Aorta (tissue), 5 donors: Measurements from ENCODE around the gene ARHGAP15. TPM values are rescaled to one million over a fixed set of nuclear protein-coding genes. Genes with fewer than 3 reads are reported as not detected.

Experiments used
- ATAC-seq: fragments of 200-7000 bp; cut with Tn5 transposase; one replicate; pipeline ENCODE4 v1.9.1; 2022; ENCODE audit warnings: moderate library complexity; ENCODE audit not compliant: low FRiP score
- DNase-seq, 2 donors: peaks; one replicate each; pipeline ENCODE4 v3.0.0-alpha.2; 2020
- H3K27ac ChIP-seq, 2 donors: one replicate each; pipeline ENCODE4 v1.5.1; 2013; ENCODE audit warnings: low read length in 2 of 2, mild to moderate bottlenecking in 2 of 2, moderate library complexity in 2 of 2, control low read depth in 1 of 2, inconsistent platforms in 1 of 2, low read depth in 1 of 2
- H3K27me3 ChIP-seq, 2 donors: one replicate each; pipeline ENCODE4 v1.6.1; 2013; ENCODE audit warnings: control low read depth in 1 of 2, low read length in 1 of 2, mild to moderate bottlenecking in 1 of 2, moderate library complexity in 1 of 2; ENCODE audit not compliant: insufficient read depth in 2 of 2, control insufficient read depth in 1 of 2
- H3K36me3 ChIP-seq, 2 donors: one replicate each; pipeline ENCODE4 v1.6.1; 2013; ENCODE audit warnings: control low read depth in 1 of 2, low read length in 1 of 2, mild to moderate bottlenecking in 1 of 2; ENCODE audit not compliant: insufficient read depth in 2 of 2, control insufficient read depth in 1 of 2
- H3K4me1 ChIP-seq, 2 donors: one replicate each; pipeline ENCODE4 v1.6.1; 2013; ENCODE audit warnings: low read length in 2 of 2, control low read depth in 1 of 2, mild to moderate bottlenecking in 1 of 2, moderate library complexity in 1 of 2; ENCODE audit not compliant: insufficient read depth in 2 of 2, control insufficient read depth in 1 of 2
- H3K4me3 ChIP-seq, 2 donors: one replicate each; pipeline ENCODE4 v1.5.1; 2013; ENCODE audit warnings: low read length in 2 of 2, control low read depth in 1 of 2, mild to moderate bottlenecking in 1 of 2
- H3K9me3 ChIP-seq: one replicate; pipeline ENCODE4 v1.6.1; 2013; ENCODE audit warnings: mild to moderate bottlenecking, low read length; ENCODE audit not compliant: control insufficient read depth
- WGBS, 2 donors: extraction: QIAGEN DNeasy Blood & Tissue Kit; methylation state at CpG; one replicate each; pipeline ENCODE4 v1.1.7; 2013; 5-methylcytosine and 5-hydroxymethylcytosine counted together
- intact Hi-C, 2 donors: fragments of 100-400 bp; cut with DNase I; formaldehyde crosslinking; loops; one replicate each; pipeline versions ENCODE4 v1.14.2 to v1.15.0; 2022
- polyA plus RNA-seq, 2 donors: library from polyadenylated mRNA; stranded (reverse); fragments of 200-250 nt; gene quantifications; one replicate each; pipeline ENCODE4 v1.2.3, GENCODE V29; 2013
- total RNA-seq, 2 donors: library from RNA; stranded (reverse); fragmentation: NEBNext Ultra II Directional; extraction: Animal tissue kit (Norgen Biotek cat#: 25700); gene quantifications; one replicate each; pipeline ENCODE4 v1.2.1, GENCODE V29; 2021
- donor health status: healthy with polysubstance abuse.
- donor health status: Bipolar disorder and iron deficiency.
- donor health status: DM: no; HTN: no; CAD: no.
- donor health status: DM: no; HTN: no; CAD: no.
- donor health status: DM: yes; HTN: yes; CAD: no.

Gene ARHGAP15
- total and polyA plus RNA-seq, 4 donors = 9.8 to 26.2 (median 12.8) TPM

DNA sequence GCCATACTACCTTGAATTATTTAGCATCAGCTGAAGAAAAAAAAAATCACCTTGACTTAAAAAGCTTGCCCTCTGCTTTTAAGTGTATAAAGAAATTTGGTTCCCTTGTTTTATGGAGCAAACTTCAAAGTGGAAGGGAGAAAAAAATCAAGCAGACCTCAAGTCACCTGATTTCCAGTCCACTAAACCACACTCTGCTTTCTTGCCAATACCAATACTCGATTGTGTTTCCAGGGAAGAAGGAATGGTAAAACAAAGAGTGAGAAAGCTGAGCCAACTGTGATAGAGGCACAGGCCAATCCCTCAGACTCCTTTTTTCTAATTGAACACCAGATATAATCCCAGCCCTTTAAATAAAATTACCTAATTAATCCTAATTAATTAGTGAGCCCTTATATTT, 587.3 kb downstream of the ARHGAP15 start:
- ATAC-seq = no peak
- Histone ChIP-seq H3K27me3 (no peaks in the 10 kb centered on the region), H3K27ac (peak overlapping the region in 1 of 2 donors; percentile 28), H3K4me1 (peaks cover 5 to 10% of the 10 kb centered on the region in 2 donors), H3K36me3 (no peaks in the 10 kb centered on the region), H3K4me3 (peak overlapping the region in 1 of 2 donors; percentile 69), H3K9me3 (no peaks in the 10 kb centered on the region)
- no peak for DNase-seq
- intact Hi-C loops = loop anchor here in 1 of 2 donors (5.0 kb wide), 1 partner anchor 806 kb away; the partner anchor contains the start of gene ZEB2
- 0 to 5% methylated on average over 1 of the region's 1 CpG for WGBS, 2 donors

DNA sequence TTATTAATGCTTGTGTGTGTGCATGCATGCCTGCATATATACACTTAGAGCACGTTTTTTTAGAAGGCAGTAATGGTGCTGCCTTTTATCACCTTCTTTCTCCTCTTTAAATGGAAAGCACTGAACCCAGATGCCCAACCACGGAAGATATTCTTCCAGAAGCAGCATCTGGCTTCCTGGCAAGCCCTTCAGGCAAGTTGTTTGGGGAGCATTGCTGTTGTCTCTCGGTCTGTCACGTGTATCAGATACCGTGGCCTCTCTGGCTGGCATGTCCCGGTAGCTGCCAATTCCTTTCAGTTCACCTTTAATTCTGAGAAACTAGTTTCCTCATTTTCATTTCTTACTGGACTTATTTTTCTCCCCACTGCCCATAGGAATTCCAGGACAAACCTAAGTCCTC, 587.8 kb downstream of the ARHGAP15 start:
- intact Hi-C loops = loop anchor here in 1 of 2 donors (5.0 kb wide), 1 partner anchor 805 kb away; the partner anchor contains the start of gene ZEB2
- H3K27me3 ChIP-seq = no peaks in the 10 kb centered on the region
- ATAC-seq = no peak
- no peak for DNase-seq
- peak overlapping the region in 1 of 2 donors; percentile 69 for H3K4me3 ChIP-seq
- H3K4me1 ChIP-seq = peaks cover 5 to 10% of the 10 kb centered on the region in 2 donors
- H3K27ac ChIP-seq = peak overlapping the region; percentile 11 to 86
- H3K9me3 ChIP-seq = no peaks in the 10 kb centered on the region
- no peaks in the 10 kb centered on the region for H3K36me3 ChIP-seq
- WGBS, 2 donors = 2 to 6% methylated on average over 6 of the region's 6 CpGs

DNA sequence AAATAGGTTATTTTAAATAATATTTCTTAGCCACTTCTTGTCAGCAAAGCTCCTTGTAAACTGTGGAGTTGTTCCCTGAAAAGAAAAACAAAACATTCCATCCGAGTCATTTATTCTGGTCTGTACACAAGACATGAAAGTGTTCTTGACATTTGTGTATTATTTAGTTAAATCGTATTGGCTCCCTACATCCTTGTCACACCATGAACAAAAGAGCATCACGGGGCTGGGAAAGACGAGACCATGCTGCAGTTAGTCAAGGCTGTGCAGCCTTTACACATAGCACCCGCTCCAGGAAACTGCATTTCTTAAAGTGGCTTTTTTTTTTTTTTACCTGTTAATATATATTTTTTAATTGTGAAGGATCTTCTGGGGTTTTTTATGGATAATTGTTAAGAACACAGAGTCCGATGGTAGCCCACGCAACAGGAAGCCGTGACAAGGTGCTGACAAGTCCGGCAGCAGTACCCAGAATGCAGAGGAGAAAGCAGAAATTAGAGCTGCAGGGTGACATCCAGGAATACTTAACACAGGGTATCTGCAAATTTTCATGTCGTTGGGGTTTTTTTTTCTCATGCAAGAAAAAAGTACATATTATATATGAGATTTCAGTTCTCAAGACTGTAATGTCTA, 588.4 kb downstream of the ARHGAP15 start:
- DNase-seq (peak in 1 of 2 donors; percentile 54), ATAC-seq (no peak)
- peak overlapping the region; percentile 11 to 54 for H3K27ac ChIP-seq
- H3K27me3 ChIP-seq = no peaks in the 10 kb centered on the region
- H3K36me3 ChIP-seq = no peaks in the 10 kb centered on the region
- peaks cover 5 to 10% of the 10 kb centered on the region in 2 donors for H3K4me1 ChIP-seq
- H3K9me3 ChIP-seq = no peaks in the 10 kb centered on the region
- 7 to 10% methylated on average over 10 of the region's 10 CpGs for WGBS, 2 donors
- peak overlapping the region in 1 of 2 donors; percentile 69 for H3K4me3 ChIP-seq
- intact Hi-C loops = loop anchor here in 1 of 2 donors (5.0 kb wide), 1 partner anchor 805 kb away; the partner anchor contains the start of gene ZEB2

DNA sequence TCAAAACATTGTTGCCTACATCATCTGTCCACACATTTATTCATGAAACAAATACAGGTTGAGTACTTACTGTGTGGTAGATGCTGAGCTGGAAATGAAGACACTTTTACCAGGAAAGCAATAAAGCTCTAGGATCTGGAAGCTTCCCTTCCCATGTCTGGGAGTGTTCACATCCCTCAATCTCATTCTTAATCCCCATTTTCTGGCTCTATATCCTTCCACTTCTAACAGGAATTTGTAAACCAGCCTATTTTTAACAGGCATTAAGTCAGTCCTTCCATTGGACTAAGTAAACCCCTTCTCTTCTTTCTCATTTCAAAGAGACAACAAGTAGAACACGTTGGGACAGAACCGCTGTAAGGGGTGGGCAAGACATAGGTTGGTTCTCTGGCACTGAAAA, 589.5 kb downstream of the ARHGAP15 start:
- 48 to 53% methylated on average over 2 of the region's 2 CpGs for WGBS, 2 donors
- no peaks in the 10 kb centered on the region for H3K36me3 ChIP-seq
- H3K4me1 ChIP-seq = peaks cover 5 to 10% of the 10 kb centered on the region in 2 donors
- no peak for DNase-seq
- H3K9me3 ChIP-seq = no peaks in the 10 kb centered on the region
- no peak overlapping the region for H3K4me3 ChIP-seq
- H3K27me3 ChIP-seq = no peaks in the 10 kb centered on the region
- H3K27ac ChIP-seq = peak overlapping the region in 1 of 2 donors; percentile 57
- intact Hi-C loops = loop anchor here in 1 of 2 donors (5.0 kb wide), 1 partner anchor 804 kb away; the partner anchor contains the start of gene ZEB2
- ATAC-seq = no peak

DNA sequence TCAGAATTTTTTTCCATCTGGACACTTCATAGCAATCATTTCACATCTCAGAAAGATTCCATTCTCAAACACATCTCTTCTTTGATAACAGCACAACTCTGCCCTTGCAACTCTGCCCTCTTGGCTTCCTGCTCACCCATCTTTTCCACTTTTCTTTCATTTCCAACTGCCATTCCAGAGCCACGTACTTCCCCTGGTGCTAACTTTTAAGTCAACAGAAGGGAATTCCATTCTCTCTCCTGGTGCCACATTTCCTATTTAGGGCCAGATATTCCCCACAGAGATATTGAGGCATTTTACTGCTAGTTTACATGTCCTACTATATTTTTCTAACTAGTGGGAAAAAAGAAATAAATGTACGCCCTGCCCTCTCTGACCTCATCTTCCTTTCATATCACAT, 590.2 kb downstream of the ARHGAP15 start:
- WGBS, 2 donors = 5 to 13% methylated on average over 2 of the region's 2 CpGs
- no peak for ATAC-seq
- intact Hi-C loops = loop anchor here in 1 of 2 donors (5.0 kb wide), 1 partner anchor 803 kb away; the partner anchor contains the start of gene ZEB2
- H3K27me3 ChIP-seq = no peaks in the 10 kb centered on the region
- no peak overlapping the region for H3K27ac ChIP-seq
- no peak for DNase-seq
- H3K4me1 ChIP-seq = peaks cover 5 to 10% of the 10 kb centered on the region in 2 donors
- H3K4me3 ChIP-seq = no peak overlapping the region
- H3K36me3 ChIP-seq = no peaks in the 10 kb centered on the region
- no peaks in the 10 kb centered on the region for H3K9me3 ChIP-seq

DNA sequence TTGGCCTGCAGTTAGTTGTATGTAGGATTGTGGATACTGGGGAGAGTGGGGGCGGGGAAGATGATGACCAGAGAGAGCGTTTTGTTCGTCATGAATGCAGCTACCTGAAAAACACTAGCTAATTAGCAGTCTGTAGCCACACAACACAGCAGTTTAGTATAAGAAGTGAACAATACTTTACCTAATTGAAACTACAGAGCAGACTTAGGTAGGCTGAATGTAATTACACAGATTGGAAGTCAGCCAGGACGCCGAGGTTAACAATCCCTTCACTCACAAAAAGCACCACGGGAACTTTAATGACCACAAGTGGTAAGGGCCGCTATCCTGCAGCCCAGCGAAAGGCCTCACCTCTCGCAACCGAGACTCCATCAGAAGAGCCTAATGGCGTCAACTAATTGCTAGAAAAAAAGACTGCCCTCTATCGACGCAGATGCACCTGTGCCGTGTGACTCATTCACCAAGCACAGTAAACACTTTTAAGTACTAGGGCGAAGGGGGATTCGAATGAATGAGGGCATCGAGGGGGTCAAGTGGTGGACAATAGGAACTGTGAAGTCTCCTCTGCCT, 591.0 kb downstream of the ARHGAP15 start:
- ATAC-seq (no peak), DNase-seq (no peak)
- Histone ChIP-seq H3K4me3 (no peak overlapping the region), H3K4me1 (peaks cover 5 to 10% of the 10 kb centered on the region in 2 donors), H3K36me3 (no peaks in the 10 kb centered on the region), H3K27me3 (no peaks in the 10 kb centered on the region), H3K27ac (no peak overlapping the region), H3K9me3 (no peaks in the 10 kb centered on the region)
- intact Hi-C loops = no loop called here
- WGBS, 2 donors = 88 to 90% methylated on average over 17 of the region's 17 CpGs

DNA sequence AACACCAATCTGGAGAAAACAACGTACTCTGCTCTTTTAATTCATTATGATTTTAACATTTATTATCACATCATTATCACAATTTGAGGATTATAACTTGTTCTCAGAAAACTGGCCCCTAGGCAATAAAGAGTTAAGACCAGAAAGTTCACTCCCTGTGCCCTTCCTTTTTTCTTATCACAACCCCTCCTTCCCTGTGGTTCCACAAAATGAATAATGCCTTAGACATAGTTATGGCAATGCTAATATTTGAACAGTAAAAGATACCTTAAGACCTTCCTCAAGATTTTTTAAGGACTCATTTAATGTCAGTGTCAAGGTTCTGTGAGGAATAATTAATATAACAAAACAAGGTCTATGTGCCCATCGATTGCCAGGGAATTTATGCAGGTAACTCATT, 596.2 kb downstream of the ARHGAP15 start:
- 88 to 94% methylated on average over 2 of the region's 2 CpGs for WGBS, 2 donors
- ATAC-seq = no peak
- Histone ChIP-seq H3K4me3 (no peak overlapping the region), H3K36me3 (no peaks in the 10 kb centered on the region), H3K27me3 (no peaks in the 10 kb centered on the region), H3K9me3 (no peaks in the 10 kb centered on the region), H3K4me1 (no peaks in the 10 kb centered on the region), H3K27ac (no peak overlapping the region)
- DNase-seq = no peak
- intact Hi-C loops = no loop called here

DNA sequence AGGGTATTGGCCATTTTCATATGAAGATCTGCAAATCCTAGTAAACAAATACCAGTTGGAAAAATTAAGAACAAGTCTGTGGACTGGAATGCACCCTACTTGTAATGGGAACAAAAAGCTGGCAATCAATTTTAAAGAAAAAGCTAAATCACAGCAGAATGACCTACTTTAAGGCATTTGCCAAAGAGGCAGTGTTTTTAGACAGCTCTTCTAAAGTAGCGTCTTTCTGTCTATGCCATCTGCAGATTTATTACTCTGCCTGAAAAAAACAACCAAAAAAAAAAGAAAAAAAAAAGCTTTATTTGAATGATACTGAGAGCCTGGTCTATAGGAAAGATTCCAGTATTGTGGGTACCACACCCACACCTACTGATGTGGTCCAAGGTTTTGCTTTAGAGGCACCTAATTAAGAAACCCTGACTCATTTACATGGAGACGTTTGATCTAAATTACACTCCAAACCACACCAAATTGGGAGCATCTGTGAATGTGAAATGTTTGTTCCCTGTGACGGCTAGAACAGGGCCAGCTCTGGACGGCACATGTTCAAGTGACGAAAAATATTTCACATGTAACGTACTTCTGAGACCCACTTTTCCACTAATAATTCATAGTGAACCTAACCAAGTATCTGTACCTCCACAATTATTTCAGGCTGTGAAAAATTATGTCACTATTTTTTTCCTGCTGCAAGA, 597.1 kb downstream of the ARHGAP15 start:
- no peak for ATAC-seq
- Histone ChIP-seq H3K4me1 (no peaks in the 10 kb centered on the region), H3K27ac (no peak overlapping the region), H3K9me3 (no peaks in the 10 kb centered on the region), H3K36me3 (no peaks in the 10 kb centered on the region), H3K4me3 (no peak overlapping the region), H3K27me3 (no peaks in the 10 kb centered on the region)
- WGBS, 2 donors = 81 to 82% methylated on average over 6 of the region's 6 CpGs
- intact Hi-C loops = no loop called here
- no peak for DNase-seq
